A172 (cell line): ENCODE measurements around the gene TFDP2. TPM values are rescaled to one million over a fixed set of nuclear protein-coding genes. Genes with fewer than 3 reads are reported as not detected.
"Not testable (repeated sequence)": the region's sequence is repeated elsewhere in the genome, so short reads cannot be mapped to it uniquely, and the experiment has no call there.

ENCODE experiments used
- DNase-seq: peaks from one replicate; pipeline ENCODE4 v3.0.0-alpha.2; 2015; ENCODE audit warnings: low spot score
- total RNA-seq: library from RNA; depleted of rRNA; stranded (reverse); fragments of >200 nt; shearing (Covaris generic); gene quantifications from 2 replicates; pipeline ENCODE4 v1.2.3, GENCODE V29; 2014; rRNA removed

The TFDP2 gene
- total RNA-seq, 1 experiment from 2014 or later, result 76.4 TPM

DNA sequence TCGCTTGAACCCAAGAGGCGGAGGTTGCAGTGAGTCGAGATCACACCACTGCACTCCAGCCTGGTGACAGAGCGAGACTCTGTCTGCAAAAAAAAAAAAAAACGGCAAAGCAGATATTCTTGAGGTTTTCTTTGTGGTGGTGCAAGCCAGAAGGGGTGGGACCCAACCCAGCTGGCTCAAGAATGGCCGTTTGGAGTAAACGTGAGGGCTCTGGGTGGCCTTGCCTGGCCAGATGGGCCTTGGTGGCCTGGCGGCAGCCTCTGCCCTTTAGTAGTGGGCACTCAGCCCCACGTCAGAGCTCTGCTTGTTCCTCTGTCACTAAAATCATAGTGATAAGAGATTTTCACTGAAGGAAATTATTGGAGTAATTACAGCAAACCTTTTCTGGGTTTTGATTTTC, 222.4 kb downstream of the TFDP2 start:
- DNase-seq, result no peak

DNA sequence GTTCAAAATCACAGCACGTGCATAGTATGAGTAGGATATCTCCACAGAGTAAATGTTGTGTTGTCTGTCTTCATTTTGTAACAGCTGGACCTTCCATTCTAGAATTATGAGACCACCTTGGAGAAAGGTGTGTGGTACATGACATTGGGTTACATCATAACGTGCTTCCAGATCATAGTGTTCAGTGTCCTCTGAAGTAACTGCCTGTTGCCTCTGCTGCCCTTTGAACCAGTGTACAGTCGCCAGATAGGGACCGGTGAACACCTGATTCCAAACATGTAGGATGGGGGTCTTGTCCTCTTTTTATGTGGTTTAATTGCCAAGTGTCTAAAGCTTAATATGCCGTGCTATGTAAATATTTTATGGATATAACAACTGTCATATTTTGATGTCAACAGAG, 223.7 kb downstream of the TFDP2 start:
- DNase-seq, result not testable (repeated sequence)

DNA sequence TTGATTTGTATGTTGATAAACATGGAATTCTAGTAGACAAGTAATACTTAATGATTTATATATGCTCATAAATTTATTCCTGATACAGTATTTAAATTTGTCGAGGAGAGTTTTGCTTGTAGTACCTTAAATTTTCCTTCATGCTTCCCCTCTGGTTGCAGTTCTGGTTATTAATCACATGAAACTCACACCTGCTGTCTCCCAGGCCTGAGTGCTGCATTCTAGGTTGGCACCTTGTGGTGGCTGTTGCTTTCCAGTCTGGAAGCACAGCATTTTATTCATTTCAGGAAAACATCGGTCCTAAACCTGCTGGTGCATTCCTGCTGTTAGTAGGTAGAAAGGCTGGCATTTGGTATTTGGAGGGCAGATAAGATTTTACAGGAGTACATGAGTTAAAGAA, 228.0 kb downstream of the TFDP2 start:
- DNase-seq, result no peak

DNA sequence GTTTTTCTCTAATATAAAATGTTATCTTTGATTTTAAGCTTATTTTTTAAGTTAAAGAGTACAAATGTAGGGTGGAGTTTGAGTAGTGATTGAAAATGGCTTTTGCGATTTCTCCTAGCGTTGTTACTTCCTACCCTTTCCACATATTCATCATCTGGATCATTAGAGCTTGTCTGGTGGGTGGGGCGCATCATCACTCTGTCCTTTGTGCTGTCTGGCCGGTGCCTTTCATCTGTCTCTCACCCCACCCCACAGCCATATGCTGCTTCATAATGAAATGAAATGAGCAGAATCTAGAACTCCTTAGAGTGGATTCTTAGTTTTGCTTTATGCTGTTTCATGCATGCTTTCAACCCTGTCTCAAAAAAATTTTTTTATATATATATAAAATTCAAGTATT, 228.6 kb downstream of the TFDP2 start:
- DNase-seq, result no peak

DNA sequence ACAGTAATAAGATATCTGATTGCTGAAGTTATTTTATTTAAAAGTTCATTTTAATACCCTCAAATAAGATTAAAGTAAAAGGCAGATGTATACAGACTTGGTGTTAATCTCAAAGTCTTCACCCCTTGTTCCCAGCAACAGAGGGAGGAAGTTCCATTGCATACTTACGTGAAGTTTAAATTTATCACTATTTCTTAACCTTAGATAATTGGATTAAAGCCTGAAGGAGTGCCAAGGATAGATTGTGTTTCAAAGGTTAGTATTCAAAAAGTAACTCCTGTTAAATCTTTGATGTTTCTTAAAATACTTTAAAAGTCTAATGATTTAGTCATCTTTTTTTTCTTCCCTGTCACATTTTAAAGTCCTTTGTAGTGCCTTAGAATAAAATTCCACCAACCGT, 233.6 kb downstream of the TFDP2 start:
- DNase-seq, result no peak

DNA sequence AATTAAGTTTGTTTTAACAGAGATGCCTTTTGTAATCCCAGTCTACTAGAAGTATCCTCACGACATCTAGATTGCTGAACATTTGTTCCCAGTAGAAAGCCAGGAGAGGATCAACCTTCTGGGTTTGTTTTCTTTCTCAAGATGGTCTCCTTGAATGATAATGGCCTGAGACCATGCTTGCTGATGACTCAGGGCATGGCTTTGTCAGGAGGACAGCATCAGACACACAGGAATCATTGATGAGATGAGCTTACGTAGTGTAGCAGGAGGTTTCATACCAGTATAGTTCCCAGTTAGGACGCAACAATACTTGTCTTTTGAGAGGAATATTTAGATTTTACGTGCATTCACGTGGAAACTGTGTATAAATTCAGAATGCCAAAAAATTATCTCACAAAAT, 234.3 kb downstream of the TFDP2 start:
- no peak for DNase-seq

DNA sequence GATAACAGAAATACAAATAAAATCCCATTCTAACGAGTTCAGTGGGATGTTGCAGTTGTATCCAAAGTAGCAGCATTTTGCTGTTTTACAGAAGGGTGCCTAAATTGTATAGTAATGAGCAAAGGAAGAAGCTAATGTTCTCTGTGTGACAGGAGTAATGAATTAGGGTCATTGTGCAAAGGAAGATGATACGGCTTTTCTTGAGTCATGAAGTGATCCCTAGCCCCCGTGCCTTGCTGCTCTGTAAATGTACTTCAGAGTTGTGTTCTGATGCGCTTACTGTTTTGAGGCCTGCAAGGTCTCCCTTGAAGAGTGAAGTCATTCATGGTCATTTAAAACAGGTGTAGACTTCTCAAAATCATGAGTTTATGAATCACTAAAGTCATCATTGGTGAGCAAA, 235.0 kb downstream of the TFDP2 start:
- DNase-seq, result no peak

DNA sequence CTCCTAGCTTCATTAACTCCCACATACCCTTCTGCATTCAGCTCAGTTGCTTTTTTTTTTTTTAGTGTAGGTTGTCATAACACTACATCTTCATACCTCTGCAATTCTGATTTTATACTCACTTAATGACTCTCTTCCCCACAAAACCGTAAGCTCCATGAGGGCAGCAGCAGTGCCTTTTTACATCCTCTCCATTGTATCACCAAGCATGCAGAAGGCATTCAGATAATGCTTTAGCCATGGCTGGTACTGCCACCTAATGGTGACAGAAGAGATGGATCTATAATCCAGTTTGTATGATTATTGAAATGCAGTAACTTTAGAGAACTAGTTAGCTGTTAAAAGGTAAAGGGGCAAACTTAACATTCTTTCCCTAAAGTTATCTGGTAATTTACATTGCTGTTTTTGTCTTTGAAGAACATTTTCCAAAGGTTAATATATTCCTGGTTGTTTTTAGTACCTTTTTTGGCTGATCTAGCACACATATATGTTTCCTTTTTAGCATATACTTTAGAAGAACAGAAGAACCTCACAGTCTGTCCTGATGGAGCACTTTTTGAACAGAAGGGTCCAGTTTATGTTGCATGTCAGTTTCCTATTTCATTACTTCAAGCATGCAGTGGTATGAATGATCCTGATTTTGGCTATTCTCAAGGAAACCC, 236.1 kb downstream of the TFDP2 start:
- DNase-seq, result peak; percentile 61

DNA sequence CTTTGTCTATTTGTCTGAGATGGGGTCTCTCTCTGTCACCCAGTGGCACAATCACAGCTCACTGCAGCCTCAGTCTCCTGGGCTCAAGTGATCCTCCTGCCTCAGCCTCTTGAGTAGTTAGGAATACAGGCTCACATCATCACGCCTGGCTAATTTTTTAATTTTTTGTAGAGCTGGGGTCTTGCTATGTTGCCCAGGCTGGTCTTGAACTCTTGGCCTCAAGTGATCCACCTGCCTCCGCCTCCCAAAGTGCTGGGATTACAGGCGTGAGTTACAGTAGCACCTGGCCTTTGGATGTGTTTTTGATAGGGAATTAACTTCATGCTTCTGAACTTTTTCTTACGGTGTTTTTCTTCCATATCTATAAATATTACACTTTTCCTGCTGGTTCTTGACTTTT, 239.4 kb downstream of the TFDP2 start:
- not testable (repeated sequence) for DNase-seq

DNA sequence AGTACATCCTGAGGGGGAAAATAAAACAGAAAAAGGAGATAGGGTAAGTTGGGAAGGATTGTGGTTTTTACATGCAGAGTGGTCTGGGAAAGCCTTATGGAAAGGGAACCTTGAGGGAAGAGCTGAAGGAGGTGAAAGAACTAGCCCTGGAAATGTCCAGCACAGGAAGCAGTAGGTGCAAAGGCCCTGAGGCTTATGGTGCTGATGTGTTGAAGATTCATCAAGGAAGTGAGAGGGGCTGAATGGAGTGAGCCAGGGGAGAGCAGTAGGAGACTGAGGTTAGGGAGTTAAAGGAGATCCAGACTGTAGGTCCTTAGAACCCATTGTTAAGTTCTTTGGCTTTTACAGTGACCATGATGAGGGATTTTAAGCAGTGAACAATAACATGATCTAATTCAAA, 239.9 kb downstream of the TFDP2 start:
- no peak for DNase-seq

DNA sequence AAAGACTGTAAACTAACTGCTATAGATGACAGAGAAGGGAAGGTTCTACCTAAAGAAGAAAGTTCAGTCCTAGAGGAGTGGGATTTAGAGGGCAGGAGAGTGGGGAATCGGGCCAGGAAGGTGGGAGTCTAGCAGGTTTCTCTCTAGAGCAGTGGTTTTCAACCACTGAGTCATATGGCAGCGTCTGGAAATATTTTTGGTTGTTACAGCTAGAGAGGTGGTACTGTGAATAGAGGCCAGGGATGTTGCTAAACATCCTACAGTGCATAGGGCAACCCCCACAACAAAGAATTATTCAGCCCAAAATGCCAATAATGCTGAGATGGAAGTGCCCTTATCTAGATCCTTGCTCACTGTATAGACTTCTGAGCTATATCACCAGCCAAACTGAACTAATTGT, 244.2 kb downstream of the TFDP2 start:
- no peak for DNase-seq

DNA sequence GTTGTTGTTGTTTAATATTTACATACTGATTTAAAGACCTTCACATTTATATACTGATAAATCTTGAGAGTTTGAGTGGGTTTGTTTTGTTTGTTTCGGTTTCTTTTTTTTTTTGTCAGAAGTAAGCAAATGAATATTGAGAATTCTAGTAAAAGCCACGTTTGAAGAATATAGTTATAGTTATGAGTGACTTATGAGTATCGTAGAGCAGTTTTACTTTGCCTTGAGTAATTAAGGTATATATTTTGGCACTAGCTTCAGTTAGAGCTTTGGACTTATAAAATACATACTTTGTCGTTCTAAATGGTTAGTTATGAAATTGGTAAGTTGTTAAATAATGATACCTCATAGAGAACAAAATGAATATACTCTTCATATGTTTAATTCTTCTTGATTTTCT, 245.1 kb downstream of the TFDP2 start:
- DNase-seq, result no peak

DNA sequence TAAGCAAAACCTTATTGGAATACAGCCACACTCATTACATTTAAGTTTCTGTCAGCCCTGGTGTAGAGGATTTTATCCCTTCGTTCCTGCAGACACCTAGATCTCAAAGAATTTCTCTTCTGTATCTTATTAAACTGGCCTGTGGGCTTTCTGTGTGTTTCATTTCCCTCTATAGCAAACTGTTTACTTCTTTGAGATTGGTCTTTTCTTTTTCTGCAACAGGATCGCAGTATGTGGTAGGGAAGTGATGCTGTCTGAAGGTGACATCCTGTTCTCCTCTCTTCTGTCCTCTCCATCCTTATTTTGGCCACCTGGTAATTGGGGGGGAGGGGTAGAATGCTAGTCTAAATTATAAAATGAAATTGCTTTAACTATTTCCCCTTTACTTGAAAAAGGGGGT, 247.4 kb downstream of the TFDP2 start:
- DNase-seq, result no peak

DNA sequence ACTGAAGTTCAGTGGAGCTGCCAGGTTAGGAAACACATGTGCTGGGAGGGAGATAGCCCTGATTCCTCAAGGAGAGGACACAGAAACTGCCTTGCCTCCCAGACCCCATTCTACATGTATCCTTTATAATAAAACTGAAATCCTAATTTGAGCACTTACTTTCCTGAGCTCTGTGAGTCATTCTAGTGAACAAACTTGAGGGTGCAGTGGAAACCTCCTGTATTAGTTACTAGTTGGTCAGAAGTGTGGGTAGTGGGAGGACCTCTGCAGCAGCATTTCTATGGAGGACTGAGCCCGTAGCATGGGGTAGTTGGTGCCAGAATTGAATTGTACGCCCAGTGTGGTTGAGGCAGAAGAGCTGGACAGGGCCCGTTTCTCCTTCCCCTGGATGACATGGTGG, 249.0 kb downstream of the TFDP2 start:
- no peak for DNase-seq

DNA sequence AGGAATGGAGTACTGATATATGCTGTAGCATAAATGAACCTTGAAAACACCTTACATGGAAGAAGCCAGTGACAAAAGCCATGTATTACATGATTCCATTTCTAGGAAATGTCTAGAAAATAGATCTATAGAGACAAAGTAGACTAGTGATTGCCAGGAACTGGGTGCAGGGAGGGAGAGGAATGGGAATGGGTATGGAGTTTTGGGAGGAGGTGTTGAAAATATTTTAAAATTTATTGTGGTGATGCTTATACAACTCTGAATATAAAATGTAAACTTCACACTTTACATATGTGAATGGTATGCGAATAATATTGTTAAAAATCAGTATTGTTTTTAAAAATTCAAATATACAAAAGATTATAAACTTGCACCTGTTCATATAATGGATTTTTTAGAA, 250.4 kb downstream of the TFDP2 start:
- DNase-seq, result no peak

DNA sequence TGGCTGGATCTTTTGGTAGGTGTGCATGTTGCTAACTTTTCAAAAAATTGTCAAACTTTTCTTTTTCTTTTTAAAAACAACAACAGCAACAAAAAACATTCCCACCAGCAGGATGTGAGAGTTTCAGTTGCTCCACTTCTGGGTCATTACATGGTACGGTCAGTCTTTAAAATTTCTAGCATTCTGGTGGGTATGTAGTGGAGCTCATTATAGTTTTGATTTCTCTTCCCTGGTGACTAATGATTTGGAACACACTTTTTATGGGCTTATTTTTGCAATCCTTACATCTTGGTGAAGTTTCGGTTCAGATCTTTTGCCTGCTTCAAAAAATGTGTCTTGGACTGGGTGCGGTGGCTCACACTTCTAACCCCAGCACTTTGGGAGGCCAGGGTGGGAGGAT, 253.6 kb downstream of the TFDP2 start:
- no peak for DNase-seq

DNA sequence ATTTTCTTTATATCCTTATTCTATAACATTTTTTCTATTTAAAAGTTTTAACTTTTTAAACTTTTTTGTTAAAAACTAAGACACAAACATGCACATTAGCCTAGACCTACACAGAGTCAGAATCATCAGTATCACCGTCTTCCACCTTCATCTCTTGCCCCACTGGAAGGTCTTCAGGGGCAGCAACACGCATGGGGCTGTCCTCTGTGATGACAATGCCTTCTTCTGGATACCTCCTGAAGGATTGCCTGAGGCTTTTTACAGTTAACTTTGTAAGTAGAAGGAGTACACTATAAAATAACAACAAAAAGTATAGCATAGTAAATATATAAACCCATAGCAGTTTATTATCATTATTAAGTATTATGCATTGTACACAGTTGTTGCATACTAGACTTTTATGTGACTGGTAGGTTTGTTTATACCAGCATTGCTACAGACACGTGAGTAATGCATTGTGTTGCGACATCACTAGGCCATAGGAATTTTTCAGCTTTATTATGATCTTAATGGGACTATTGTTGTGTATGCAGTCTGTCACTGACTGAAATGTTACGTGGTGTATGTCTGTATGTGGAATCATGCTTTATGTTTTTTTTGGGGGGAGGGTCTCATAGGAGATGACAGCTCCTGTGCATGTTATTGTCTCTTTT, 254.7 kb downstream of the TFDP2 start:
- peak; percentile 48 for DNase-seq

Other genes with a start within 250 kb of the TFDP2 start
- gene GK5, start 76.0 kb upstream of the TFDP2 start, total RNA-seq, result 16.1 and 23.2 TPM in 2 replicates